SK-N-SH (cell line): Measurements from ENCODE around the gene OR9Q1. TPM values are rescaled to one million over a fixed set of nuclear protein-coding genes. Genes with fewer than 3 reads are reported as not detected.

Experiments
- CTCF ChIA-PET: fragments of 300-600, 350-600 bp; formaldehyde crosslinking; extraction: SDS; loops from one replicate; lab custom pipeline; 2021; lab: Yijun Ruan, JAX
- POLR2A ChIA-PET: fragments of 350-600 bp; sonication (Branson Sonifier 250); formaldehyde crosslinking; extraction: SDS; loops from one replicate; lab custom pipeline; 2020; ENCODE audit warnings: antibody characterized with exemption, inconsistent platforms; lab: Yijun Ruan, JAX
- DNase-seq: peaks from one replicate; pipeline ENCODE4 v3.0.0; 2012
- H2AFZ ChIP-seq: fragments of 200-600 bp; sonication (generic); 2 replicates; pipeline ENCODE4 v1.8.1; 2016; ENCODE audit warnings: antibody characterized with exemption, mild to moderate bottlenecking, low read depth
- H3F3A ChIP-seq: fragments of 200-600 bp; sonication (generic); replicated peaks from 2 replicates; pipeline ENCODE3; 2016; ENCODE audit warnings: antibody characterized with exemption, mild to moderate bottlenecking; ENCODE audit not compliant: insufficient read depth
- H3K27ac ChIP-seq, 2 experiments: fragments of 200-500 bp in 1 of 2; fragments of 200-600 bp in 1 of 2; sonication (Bioruptor generic) in 1 of 2; sonication (generic), shearing (Covaris generic) in 1 of 2; 2 replicates each; pipeline versions ENCODE4 v1.5.1 to v1.6.1; 2014 to 2016; ENCODE audit warnings: low read depth in 2 of 2, inconsistent platforms in 1 of 2, low read length in 1 of 2, mild to moderate bottlenecking in 1 of 2, mixed read lengths in 1 of 2
- H3K27me3 ChIP-seq: fragments of 200-600 bp; sonication (generic), shearing (Covaris generic); 2 replicates; pipeline ENCODE4 v1.6.1; 2016; ENCODE audit warnings: mixed run types; ENCODE audit not compliant: insufficient read depth
- H3K36me3 ChIP-seq, 2 experiments: fragments of 200-500 bp in 1 of 2; fragments of 200-600 bp in 1 of 2; sonication (Bioruptor generic) in 1 of 2; sonication (generic) in 1 of 2; replicated peaks in 1 of 2; 2 replicates each; pipeline versions ENCODE3 to v1.5.1; 2014 to 2016; ENCODE audit warnings: low read length in 1 of 2, mild to moderate bottlenecking in 1 of 2; ENCODE audit not compliant: insufficient read depth in 2 of 2, control insufficient read depth in 1 of 2
- H3K4me1 ChIP-seq, 2 experiments: fragments of 200-500 bp in 1 of 2; fragments of 200-600 bp in 1 of 2; sonication (Bioruptor generic) in 1 of 2; sonication (generic), shearing (Covaris generic) in 1 of 2; 2 replicates each; pipeline versions ENCODE4 v1.5.1 to v1.6.1; 2014 to 2016; ENCODE audit warnings: low read depth in 1 of 2, low read length in 1 of 2, mixed run types in 1 of 2; ENCODE audit not compliant: insufficient read depth in 2 of 2, control insufficient read depth in 1 of 2
- H3K4me2 ChIP-seq: fragments of 200-600 bp; sonication (generic), shearing (Covaris generic); 2 replicates; pipeline ENCODE4 v1.6.1; 2017; ENCODE audit warnings: mixed run types
- H3K4me3 ChIP-seq, 2 experiments: fragments of 200-500 bp in 1 of 2; fragments of 200-600 bp in 1 of 2; sonication (Bioruptor generic) in 1 of 2; sonication (generic), shearing (Covaris generic) in 1 of 2; 2 replicates each; pipeline versions ENCODE4 v1.5.1 to v1.8.1; 2014 to 2016; ENCODE audit warnings: low read depth in 2 of 2, inconsistent platforms in 1 of 2, low read length in 1 of 2, mild to moderate bottlenecking in 1 of 2, mixed read lengths in 1 of 2, moderate library complexity in 1 of 2
- H3K79me2 ChIP-seq: fragments of 200-600 bp; sonication (generic); 2 replicates; pipeline ENCODE4 v1.8.1; 2017; ENCODE audit warnings: mild to moderate bottlenecking; ENCODE audit not compliant: insufficient read depth
- H3K9ac ChIP-seq: fragments of 200-600 bp; sonication (generic); 2 replicates; pipeline ENCODE4 v1.6.1; 2017; ENCODE audit warnings: mixed run types
- H3K9me2 ChIP-seq: fragments of 200-600 bp; sonication (generic); 2 replicates; pipeline ENCODE4 v1.6.1; 2017; ENCODE audit warnings: mixed run types
- H3K9me3 ChIP-seq: fragments of 200-600 bp; sonication (generic); 2 replicates; pipeline ENCODE4 v1.6.1; 2017; ENCODE audit warnings: mixed run types, mild to moderate bottlenecking, moderate library complexity
- H4K20me1 ChIP-seq: fragments of 200-600 bp; sonication (generic); 2 replicates; pipeline ENCODE4 v1.6.1; 2017; ENCODE audit warnings: mild to moderate bottlenecking, mixed run types; ENCODE audit not compliant: insufficient read depth
- EZH2phosphoT487 ChIP-seq: fragments of 200-600 bp; sonication (generic); IDR thresholded peaks from 2 replicates; pipeline ENCODE4 v1.6.1; 2017; ENCODE audit warnings: low read depth, mixed run types, mild to moderate bottlenecking, antibody characterized with exemption, moderate library complexity, borderline replicate concordance
- FOXJ3 ChIP-seq: sonication (generic); formaldehyde crosslinking; IDR thresholded peaks from 2 replicates; pipeline ENCODE4 v1.5.1; 2020; ENCODE audit warnings: mild to moderate bottlenecking, missing genetic modification reagents
- FOXM1 ChIP-seq: IDR thresholded peaks from 2 replicates; pipeline ENCODE4 v1.4.0; 2012; ENCODE audit warnings: low read depth, mild to moderate bottlenecking
- GATA2 ChIP-seq: sonication (generic); formaldehyde crosslinking; IDR thresholded peaks from 2 replicates; pipeline ENCODE4 v1.5.0; 2020; ENCODE audit warnings: mild to moderate bottlenecking, missing genetic modification reagents
- IRF3 ChIP-seq: fragments of 150-350 bp; IDR thresholded peaks from 2 replicates; pipeline ENCODE4 v1.6.1; 2016; ENCODE audit warnings: mild to moderate bottlenecking, low read depth, low read length
- JUND ChIP-seq: IDR thresholded peaks from 2 replicates; pipeline ENCODE4 v1.4.0; 2012
- POLR2AphosphoS5 ChIP-seq: IDR thresholded peaks from 2 replicates; pipeline ENCODE4 v1.6.1; 2012; ENCODE audit warnings: low read depth, low read length
- RAD21 ChIP-seq: IDR thresholded peaks from 2 replicates; pipeline ENCODE4 v1.6.1; 2012; ENCODE audit warnings: mild to moderate bottlenecking, low read length
- RXRA ChIP-seq: IDR thresholded peaks from 2 replicates; pipeline ENCODE4 v1.4.0; 2012; ENCODE audit warnings: low read depth, mild to moderate bottlenecking, borderline replicate concordance
- SMC3 ChIP-seq: IDR thresholded peaks from 2 replicates; pipeline ENCODE4 v1.6.1; 2012; ENCODE audit warnings: low read depth, low read length, improper control_type of control experiment
- USF1 ChIP-seq: IDR thresholded peaks from 2 replicates; pipeline ENCODE4 v1.4.0; 2012; ENCODE audit warnings: low read depth, borderline replicate concordance
- USF2 ChIP-seq: fragments of 150-350 bp; IDR thresholded peaks from 2 replicates; pipeline ENCODE4 v1.6.1; 2017; ENCODE audit warnings: antibody characterized with exemption, low read length, low read depth, borderline replicate concordance
- ZBTB33 ChIP-seq: IDR thresholded peaks from 2 replicates; pipeline ENCODE4 v1.4.0; 2012; ENCODE audit warnings: low read depth, borderline replicate concordance
- WGBS: methylation state at CpG from one replicate; pipeline ENCODE4 v1.1.6; 2017; ENCODE audit warnings: low lambda C conversion rate; 5-methylcytosine and 5-hydroxymethylcytosine counted together
- polyA plus RNA-seq, 3 experiments: library from polyadenylated mRNA; depleted of rRNA; stranded (reverse); fragments of >200 nt; gene quantifications; 2 replicates each; pipeline ENCODE4 v1.2.3, GENCODE V29; 2012
- TF ChIP-seq, protein P1 (sequence below): IDR thresholded peaks from 2 replicates; pipeline ENCODE4 v1.6.1; 2012; ENCODE audit warnings: mild to moderate bottlenecking, low read depth, low read length, moderate library complexity
- TF ChIP-seq, protein P2 (sequence below): fragments of 200-600 bp; sonication (generic); IDR thresholded peaks from 2 replicates; pipeline ENCODE4 v1.6.1; 2017; ENCODE audit warnings: antibody characterized with exemption, mild to moderate bottlenecking, moderate library complexity

Gene OR9Q1
- polyA plus RNA-seq, 1 of the 3 experiments (the other 2 are of a cell fraction), result not detected

DNA sequence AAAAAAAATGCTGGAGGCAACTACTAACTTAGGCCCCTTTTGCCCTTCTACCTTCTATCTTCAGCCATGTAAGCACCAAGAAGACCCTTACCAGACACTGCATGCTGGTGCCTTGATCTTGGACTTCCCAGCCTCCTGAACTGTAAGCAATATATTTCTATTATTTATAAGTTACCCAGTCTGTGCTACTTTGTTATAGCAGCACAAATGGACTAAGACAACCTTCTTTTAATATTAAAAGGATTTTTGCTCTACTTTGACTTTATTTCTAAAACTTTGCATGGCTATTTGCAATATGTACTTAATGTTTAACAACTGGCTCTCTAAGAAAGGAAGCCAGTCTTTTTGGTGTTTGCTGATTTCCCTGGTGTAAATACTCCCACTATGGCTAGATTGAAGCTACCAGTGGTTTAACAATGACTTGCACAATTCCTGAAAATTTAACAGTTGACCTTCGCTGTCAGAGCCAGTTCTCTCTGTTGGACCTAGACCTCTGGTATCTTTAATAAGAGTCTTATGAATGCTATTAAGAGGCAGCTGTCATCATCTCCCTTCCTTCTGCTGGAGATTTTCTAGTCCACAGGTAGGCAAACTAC lies 32.2 kb downstream of the OR9Q1 start:
- DNase-seq, result no peak
- Histone ChIP-seq H3K9ac (no peak overlapping the region), H3K9me3 (no peaks in the 10 kb centered on the region), H3K9me2 (no peaks in the 10 kb centered on the region), H3K79me2 (no peaks in the 10 kb centered on the region), H3F3A (peaks cover 14% of the 10 kb centered on the region), H3K36me3 (no peaks in the 10 kb centered on the region), H2AFZ (no peak overlapping the region), H3K4me3 (no peak overlapping the region), H3K4me2 (no peak overlapping the region), H4K20me1 (no peaks in the 10 kb centered on the region), H3K27ac (no peak overlapping the region), H3K4me1 (peaks cover 0 to 6% of the 10 kb centered on the region in 2 experiments; a peak in 3 of 4 replicates), H3K27me3 (no peaks in the 10 kb centered on the region)
- TF ChIP-seq RXRA (no peak), ZBTB33 (no peak), GATA2 (CRISPR knock-in tag) (no peak), FOXJ3 (no peak), RAD21 (no peak), USF1 (no peak), POLR2AphosphoS5 (no peak), USF2 (no peak), JUND (no peak), EZH2phosphoT487 (no peak), FOXM1 (no peak), IRF3 (no peak), SMC3 (no peak)
- TF ChIP-seq, protein P1, sequence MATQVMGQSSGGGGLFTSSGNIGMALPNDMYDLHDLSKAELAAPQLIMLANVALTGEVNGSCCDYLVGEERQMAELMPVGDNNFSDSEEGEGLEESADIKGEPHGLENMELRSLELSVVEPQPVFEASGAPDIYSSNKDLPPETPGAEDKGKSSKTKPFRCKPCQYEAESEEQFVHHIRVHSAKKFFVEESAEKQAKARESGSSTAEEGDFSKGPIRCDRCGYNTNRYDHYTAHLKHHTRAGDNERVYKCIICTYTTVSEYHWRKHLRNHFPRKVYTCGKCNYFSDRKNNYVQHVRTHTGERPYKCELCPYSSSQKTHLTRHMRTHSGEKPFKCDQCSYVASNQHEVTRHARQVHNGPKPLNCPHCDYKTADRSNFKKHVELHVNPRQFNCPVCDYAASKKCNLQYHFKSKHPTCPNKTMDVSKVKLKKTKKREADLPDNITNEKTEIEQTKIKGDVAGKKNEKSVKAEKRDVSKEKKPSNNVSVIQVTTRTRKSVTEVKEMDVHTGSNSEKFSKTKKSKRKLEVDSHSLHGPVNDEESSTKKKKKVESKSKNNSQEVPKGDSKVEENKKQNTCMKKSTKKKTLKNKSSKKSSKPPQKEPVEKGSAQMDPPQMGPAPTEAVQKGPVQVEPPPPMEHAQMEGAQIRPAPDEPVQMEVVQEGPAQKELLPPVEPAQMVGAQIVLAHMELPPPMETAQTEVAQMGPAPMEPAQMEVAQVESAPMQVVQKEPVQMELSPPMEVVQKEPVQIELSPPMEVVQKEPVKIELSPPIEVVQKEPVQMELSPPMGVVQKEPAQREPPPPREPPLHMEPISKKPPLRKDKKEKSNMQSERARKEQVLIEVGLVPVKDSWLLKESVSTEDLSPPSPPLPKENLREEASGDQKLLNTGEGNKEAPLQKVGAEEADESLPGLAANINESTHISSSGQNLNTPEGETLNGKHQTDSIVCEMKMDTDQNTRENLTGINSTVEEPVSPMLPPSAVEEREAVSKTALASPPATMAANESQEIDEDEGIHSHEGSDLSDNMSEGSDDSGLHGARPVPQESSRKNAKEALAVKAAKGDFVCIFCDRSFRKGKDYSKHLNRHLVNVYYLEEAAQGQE, result no peak
- TF ChIP-seq, protein P2, sequence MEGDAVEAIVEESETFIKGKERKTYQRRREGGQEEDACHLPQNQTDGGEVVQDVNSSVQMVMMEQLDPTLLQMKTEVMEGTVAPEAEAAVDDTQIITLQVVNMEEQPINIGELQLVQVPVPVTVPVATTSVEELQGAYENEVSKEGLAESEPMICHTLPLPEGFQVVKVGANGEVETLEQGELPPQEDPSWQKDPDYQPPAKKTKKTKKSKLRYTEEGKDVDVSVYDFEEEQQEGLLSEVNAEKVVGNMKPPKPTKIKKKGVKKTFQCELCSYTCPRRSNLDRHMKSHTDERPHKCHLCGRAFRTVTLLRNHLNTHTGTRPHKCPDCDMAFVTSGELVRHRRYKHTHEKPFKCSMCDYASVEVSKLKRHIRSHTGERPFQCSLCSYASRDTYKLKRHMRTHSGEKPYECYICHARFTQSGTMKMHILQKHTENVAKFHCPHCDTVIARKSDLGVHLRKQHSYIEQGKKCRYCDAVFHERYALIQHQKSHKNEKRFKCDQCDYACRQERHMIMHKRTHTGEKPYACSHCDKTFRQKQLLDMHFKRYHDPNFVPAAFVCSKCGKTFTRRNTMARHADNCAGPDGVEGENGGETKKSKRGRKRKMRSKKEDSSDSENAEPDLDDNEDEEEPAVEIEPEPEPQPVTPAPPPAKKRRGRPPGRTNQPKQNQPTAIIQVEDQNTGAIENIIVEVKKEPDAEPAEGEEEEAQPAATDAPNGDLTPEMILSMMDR, result no peak
- POLR2A ChIA-PET, result no interaction called here
- 22% methylated on average over 1 of the region's 1 CpG for WGBS
- CTCF ChIA-PET, result no interaction called here
